BLaER1 (cell line): ENCODE measurements around the gene ZNF786.

Experiments
- H3K27ac ChIP-seq: shearing (Covaris generic); formaldehyde crosslinking; 2 replicates; pipeline ENCODE4 v1.8.1; 2022
- H3K27me3 ChIP-seq: shearing (Covaris generic); formaldehyde crosslinking; 2 replicates; pipeline ENCODE4 v1.8.1; 2022
- H3K36me3 ChIP-seq: shearing (Covaris generic); formaldehyde crosslinking; 2 replicates; pipeline ENCODE4 v1.8.1; 2022
- H3K4me1 ChIP-seq: shearing (Covaris generic); formaldehyde crosslinking; 2 replicates; pipeline ENCODE4 v1.8.1; 2022
- H3K4me2 ChIP-seq: shearing (Covaris generic); formaldehyde crosslinking; 2 replicates; pipeline ENCODE4 v1.8.1; 2022
- H3K4me3 ChIP-seq: shearing (Covaris generic); formaldehyde crosslinking; 2 replicates; pipeline ENCODE4 v1.8.1; 2022
- H3K9ac ChIP-seq: shearing (Covaris generic); formaldehyde crosslinking; 2 replicates; pipeline ENCODE4 v1.8.1; 2022
- H3K9me3 ChIP-seq: shearing (Covaris generic); formaldehyde crosslinking; 2 replicates; pipeline ENCODE4 v1.8.1; 2022
- H4K20me1 ChIP-seq: shearing (Covaris generic); formaldehyde crosslinking; 2 replicates; pipeline ENCODE4 v1.8.1; 2022
- Cebpa-rat ChIP-seq: shearing (Covaris generic); IDR thresholded peaks from 2 replicates; pipeline ENCODE4 v1.8.1; 2022

The ZNF786 gene

GRCh38 chr7:149084407-149084806 lies 6.1 kb downstream of the ZNF786 start:
- Histone ChIP-seq H3K9me3 (peaks cover 72% of the 10 kb centered on the region), H3K4me1 (peaks cover 4% of the 10 kb centered on the region), H3K4me2 (no peak overlapping the region), H3K36me3 (peaks cover 86% of the 10 kb centered on the region), H3K27ac (no peak overlapping the region), H4K20me1 (no peaks in the 10 kb centered on the region), H3K4me3 (no peak overlapping the region), H3K9ac (no peak overlapping the region), H3K27me3 (no peaks in the 10 kb centered on the region)
- no peak for TF ChIP-seq Cebpa-rat

GRCh38 chr7:149081914-149082313 lies 8.6 kb downstream of the ZNF786 start:
- H3K9me3 ChIP-seq = peaks cover 63% of the 10 kb centered on the region
- no peak overlapping the region for H3K9ac ChIP-seq
- H3K27ac ChIP-seq = no peak overlapping the region
- H3K27me3 ChIP-seq = no peaks in the 10 kb centered on the region
- H3K4me1 ChIP-seq = no peaks in the 10 kb centered on the region
- no peak for TF ChIP-seq Cebpa-rat
- H3K4me2 ChIP-seq = no peak overlapping the region
- no peak overlapping the region for H3K4me3 ChIP-seq
- H4K20me1 ChIP-seq = no peaks in the 10 kb centered on the region
- peaks cover 95% of the 10 kb centered on the region for H3K36me3 ChIP-seq

GRCh38 chr7:149077594-149077993 lies 12.9 kb downstream of the ZNF786 start:
- peaks cover under 1% of the 10 kb centered on the region; the same call in 1 of the 2 replicates for H3K4me1 ChIP-seq

DNA sequence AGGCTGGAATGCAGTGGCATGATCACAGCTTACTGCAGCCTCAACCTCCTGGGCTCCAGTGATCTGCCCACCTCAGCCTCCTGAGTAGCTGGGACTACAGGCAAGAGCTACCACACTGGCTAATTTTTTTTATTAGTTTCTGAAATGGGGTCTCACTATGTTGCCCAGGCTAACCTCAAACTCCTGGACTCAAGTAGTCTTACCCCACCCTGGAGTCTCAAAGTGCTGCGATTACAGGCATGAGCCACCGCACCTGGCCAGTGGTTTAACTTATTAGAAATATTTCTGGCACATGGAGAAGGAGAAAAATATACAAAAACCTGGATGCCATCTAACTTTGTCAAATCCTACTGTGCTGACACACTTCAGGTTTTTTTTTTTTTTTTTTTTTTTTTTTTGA lies 15.2 kb downstream of the ZNF786 start:
- no peak overlapping the region for H3K4me3 ChIP-seq
- H3K4me2 ChIP-seq = no peak overlapping the region
- H4K20me1 ChIP-seq = no peaks in the 10 kb centered on the region
- H3K9me3 ChIP-seq = peaks cover 23% of the 10 kb centered on the region; the same call in 1 of the 2 replicates
- peaks cover 22% of the 10 kb centered on the region for H3K4me1 ChIP-seq
- no peak overlapping the region for H3K9ac ChIP-seq
- H3K36me3 ChIP-seq = peaks cover 92% of the 10 kb centered on the region
- TF ChIP-seq Cebpa-rat = no peak
- no peak overlapping the region for H3K27ac ChIP-seq
- H3K27me3 ChIP-seq = no peaks in the 10 kb centered on the region

More at GRCh38 chr7:149077594-149077993, 12.9 kb downstream of the ZNF786 start:
- H3K9me3 ChIP-seq = peaks cover 22% of the 10 kb centered on the region
- H3K4me2 ChIP-seq = no peak overlapping the region
- H3K9ac ChIP-seq = no peak overlapping the region
- peaks cover 90% of the 10 kb centered on the region for H3K36me3 ChIP-seq
- H3K27me3 ChIP-seq = no peaks in the 10 kb centered on the region
- no peak overlapping the region for H3K27ac ChIP-seq
- TF ChIP-seq Cebpa-rat = no peak
- no peaks in the 10 kb centered on the region for H4K20me1 ChIP-seq
- H3K4me3 ChIP-seq = no peak overlapping the region

- H3K36me3 ChIP-seq = peaks cover 91% of the 10 kb centered on the region
- H3K27ac ChIP-seq = no peak overlapping the region
- H3K4me2 ChIP-seq = no peak overlapping the region
- H4K20me1 ChIP-seq = no peaks in the 10 kb centered on the region
- peaks cover 18% of the 10 kb centered on the region; the same call in 1 of the 2 replicates for H3K9me3 ChIP-seq
- no peak overlapping the region for H3K4me3 ChIP-seq
- peaks cover 31% of the 10 kb centered on the region for H3K4me1 ChIP-seq
- no peak for TF ChIP-seq Cebpa-rat
- H3K9ac ChIP-seq = no peak overlapping the region
- H3K27me3 ChIP-seq = no peaks in the 10 kb centered on the region
Observed at GRCh38 chr7:149074116-149074885, 16.2 kb downstream of the ZNF786 start.

DNA sequence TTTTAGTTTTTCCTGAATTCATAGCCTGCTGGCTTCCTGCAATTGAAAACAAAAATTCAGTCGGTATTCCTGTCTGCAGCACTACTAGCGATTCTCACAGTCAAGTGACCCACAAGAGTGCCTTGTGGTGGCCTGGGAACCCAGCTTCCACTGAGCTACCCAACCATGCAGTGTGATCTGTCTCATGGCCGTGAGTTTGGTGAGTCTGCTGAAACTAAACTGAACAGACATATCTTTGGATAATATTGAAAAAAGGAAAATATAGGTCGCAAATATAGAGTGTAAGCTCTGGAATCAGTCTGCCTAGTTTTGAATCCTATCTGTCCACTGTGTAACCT lies 18.1 kb downstream of the ZNF786 start:
- Histone ChIP-seq H4K20me1 (no peaks in the 10 kb centered on the region), H3K4me1 (peaks cover 38% of the 10 kb centered on the region), H3K4me2 (peak overlapping the region; percentile 61), H3K4me3 (peak overlapping the region; percentile 26), H3K9me3 (peaks cover 18% of the 10 kb centered on the region; the same call in 1 of the 2 replicates), H3K9ac (no peak overlapping the region), H3K36me3 (peaks cover 83% of the 10 kb centered on the region), H3K27me3 (no peaks in the 10 kb centered on the region), H3K27ac (peak overlapping the region; percentile 73)
- no peak for TF ChIP-seq Cebpa-rat

DNA sequence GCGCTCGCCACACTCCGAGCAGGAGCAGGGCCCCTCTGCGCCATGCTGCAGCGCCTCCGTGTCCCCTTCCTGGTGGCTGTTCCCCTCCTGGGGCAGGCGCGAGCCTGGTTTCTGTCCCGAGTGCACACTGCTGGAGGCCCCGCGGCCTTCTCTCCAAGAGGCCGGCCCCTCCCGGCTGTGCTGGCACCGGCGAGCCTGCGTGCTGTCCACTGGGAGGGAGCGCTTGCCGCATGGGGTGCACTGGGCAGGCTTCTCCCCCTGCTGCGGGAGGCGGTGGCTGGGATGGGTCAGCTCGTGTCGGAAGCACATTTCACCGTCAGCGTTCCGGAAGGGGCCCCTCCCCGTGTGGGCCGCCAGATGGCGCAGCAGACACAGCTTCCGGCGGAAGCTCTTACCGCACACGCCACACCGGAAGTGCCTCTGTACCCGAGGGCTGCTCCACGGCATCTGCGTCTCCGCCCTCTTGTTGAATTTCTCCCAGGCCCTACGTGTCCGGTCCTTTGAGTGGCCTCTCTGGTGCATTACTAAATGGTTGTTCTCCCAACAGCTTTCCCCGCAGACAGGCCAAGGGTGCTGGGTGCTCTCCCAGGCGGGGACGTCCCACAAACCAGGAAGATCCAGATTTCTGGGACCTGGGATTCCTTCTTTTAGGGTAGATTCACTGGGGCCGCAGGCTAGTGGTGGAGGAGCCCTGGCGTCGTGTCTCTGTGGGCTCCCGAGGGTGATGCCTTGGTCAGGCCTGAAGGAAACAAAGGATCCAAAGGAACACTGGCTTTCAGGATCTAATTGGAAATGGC lies 18.7 kb downstream of the ZNF786 start:
- Histone ChIP-seq H3K4me1 (peaks cover 38% of the 10 kb centered on the region), H3K4me2 (peak overlapping the region; percentile 61), H3K9ac (no peak overlapping the region), H3K9me3 (peaks cover 18% of the 10 kb centered on the region; the same call in 1 of the 2 replicates), H3K27me3 (no peaks in the 10 kb centered on the region), H3K4me3 (peak overlapping the region; percentile 26), H3K27ac (peak overlapping the region; percentile 73), H3K36me3 (peaks cover 83% of the 10 kb centered on the region), H4K20me1 (no peaks in the 10 kb centered on the region)
- no peak for TF ChIP-seq Cebpa-rat

- Histone ChIP-seq H3K9me3 (peaks cover 18% of the 10 kb centered on the region; the same call in 1 of the 2 replicates), H3K4me3 (no peak overlapping the region), H3K27me3 (no peaks in the 10 kb centered on the region), H4K20me1 (no peaks in the 10 kb centered on the region), H3K4me1 (peaks cover 42% of the 10 kb centered on the region), H3K4me2 (peak overlapping the region; percentile 61), H3K27ac (peak overlapping the region; percentile 73), H3K9ac (no peak overlapping the region), H3K36me3 (peaks cover 82% of the 10 kb centered on the region)
- TF ChIP-seq Cebpa-rat = no peak
Observed at GRCh38 chr7:149071182-149071635, 19.3 kb downstream of the ZNF786 start.

- Histone ChIP-seq H3K4me1 (peaks cover 45% of the 10 kb centered on the region), H3K4me2 (no peak overlapping the region), H3K9ac (no peak overlapping the region), H3K4me3 (no peak overlapping the region), H3K9me3 (peaks cover 18% of the 10 kb centered on the region; the same call in 1 of the 2 replicates), H4K20me1 (no peaks in the 10 kb centered on the region), H3K27ac (0 out of 2 replicates have a peak overlapping the region, but pooled peaks have one; percentile 73), H3K36me3 (peaks cover 77% of the 10 kb centered on the region), H3K27me3 (no peaks in the 10 kb centered on the region)
- no peak for TF ChIP-seq Cebpa-rat
Observed at GRCh38 chr7:149070372-149071125, 20.0 kb downstream of the ZNF786 start.
